IPS-18a (cell line): ENCODE measurements around the gene PEMT.

Experiments
- H3K27ac ChIP-seq: one replicate; pipeline ENCODE4 v1.5.1; 2013; ENCODE audit warnings: low read length
- H3K27me3 ChIP-seq: one replicate; pipeline ENCODE4 v1.6.1; 2013; ENCODE audit warnings: mild to moderate bottlenecking, low read length; ENCODE audit not compliant: control insufficient read depth, insufficient read depth
- H3K36me3 ChIP-seq: one replicate; pipeline ENCODE4 v1.6.1; 2013; ENCODE audit warnings: low read depth, low read length; ENCODE audit not compliant: control insufficient read depth
- H3K4me1 ChIP-seq: one replicate; pipeline ENCODE4 v1.6.1; 2013; ENCODE audit warnings: low read depth, low read length; ENCODE audit not compliant: control insufficient read depth
- H3K4me3 ChIP-seq: one replicate; pipeline ENCODE4 v1.5.1; 2013; ENCODE audit warnings: low read length
- H3K9ac ChIP-seq: one replicate; pipeline ENCODE4 v1.6.1; 2013; ENCODE audit warnings: mild to moderate bottlenecking, low read length, moderate library complexity
- H3K9me3 ChIP-seq: one replicate; pipeline ENCODE4 v1.6.1; 2013; ENCODE audit warnings: low read depth, low read length; ENCODE audit not compliant: control insufficient read depth

PEMT gene

DNA sequence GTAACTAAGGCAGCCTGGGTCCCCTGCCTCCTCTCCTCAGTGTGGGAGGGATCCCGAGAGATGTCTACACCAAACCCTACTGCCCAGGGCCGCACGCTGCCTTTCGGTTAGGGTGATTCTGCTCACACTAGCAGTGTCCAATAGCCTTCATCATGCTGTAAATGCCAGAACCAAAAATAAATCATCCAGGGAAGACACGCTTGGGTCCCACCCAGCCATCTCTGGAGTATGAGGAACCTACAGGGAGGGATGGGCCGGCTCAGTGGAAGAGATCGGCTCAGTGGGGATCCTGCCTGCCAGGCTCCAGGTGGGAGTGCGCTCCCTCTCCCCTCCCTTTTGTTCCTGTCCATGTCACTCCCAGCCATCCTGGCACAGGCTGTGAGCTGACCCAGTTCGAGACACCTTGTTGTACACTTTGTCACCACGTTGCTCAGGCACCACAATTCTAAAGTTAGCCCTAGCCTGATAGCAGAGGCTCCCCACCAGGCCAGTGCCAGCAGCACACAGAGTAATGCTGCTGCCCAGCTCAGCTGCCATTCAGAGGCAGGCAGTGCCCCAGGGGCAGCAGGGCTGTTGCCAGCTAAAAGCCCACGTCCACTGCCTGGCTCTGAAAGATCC lies 24.5 kb downstream of the PEMT start:
- no peak overlapping the region for H3K27ac ChIP-seq
- no peaks in the 10 kb centered on the region for H3K36me3 ChIP-seq
- H3K4me3 ChIP-seq = no peak overlapping the region
- H3K9me3 ChIP-seq = no peaks in the 10 kb centered on the region
- peaks cover 12% of the 10 kb centered on the region for H3K4me1 ChIP-seq
- H3K27me3 ChIP-seq = no peaks in the 10 kb centered on the region
- no peak overlapping the region for H3K9ac ChIP-seq

DNA sequence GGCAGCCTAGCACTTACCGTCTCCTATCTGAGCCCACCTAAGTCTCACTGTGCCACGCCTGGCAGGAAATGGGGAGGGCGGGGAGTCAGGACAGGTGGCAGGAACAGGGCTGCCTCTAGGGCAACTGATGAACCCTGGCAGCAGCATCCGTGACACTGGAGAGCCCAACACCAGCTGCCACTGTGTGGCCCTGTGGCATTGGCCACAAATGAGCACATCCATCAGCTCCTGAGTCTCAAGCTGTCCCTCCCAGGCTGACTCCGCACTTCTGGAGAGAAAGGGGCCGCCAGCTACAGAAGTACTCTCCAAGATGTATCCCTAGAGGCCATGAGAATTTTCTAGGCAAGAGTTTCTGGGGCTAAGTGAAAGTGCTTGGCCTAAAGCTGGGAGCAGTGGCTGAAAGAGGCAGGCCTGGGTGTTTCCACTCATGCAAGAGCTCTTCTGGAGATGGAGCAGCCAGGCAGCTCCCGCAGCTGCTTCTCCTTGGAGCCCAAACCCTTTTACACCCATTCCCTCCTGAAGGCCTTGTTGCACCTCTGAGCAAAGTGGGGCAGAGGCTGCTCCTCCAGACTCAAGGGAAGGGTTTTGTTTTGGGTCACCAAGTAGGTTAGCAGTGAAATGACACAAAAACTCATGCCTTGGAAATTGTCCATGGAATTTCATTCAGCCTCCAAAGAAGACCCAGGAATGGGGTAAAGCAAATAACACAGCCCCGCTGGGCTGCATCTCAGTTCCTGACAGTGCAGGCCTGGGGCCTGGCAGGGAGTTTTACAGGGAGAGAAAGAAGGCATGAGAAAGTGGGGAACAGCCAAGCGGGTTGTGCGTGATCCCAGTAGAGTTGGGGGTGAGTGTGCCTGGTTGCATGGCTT lies 25.8 kb downstream of the PEMT start:
- Histone ChIP-seq H3K9ac (no peak overlapping the region), H3K36me3 (no peaks in the 10 kb centered on the region), H3K27ac (no peak overlapping the region), H3K27me3 (no peaks in the 10 kb centered on the region), H3K9me3 (no peaks in the 10 kb centered on the region), H3K4me1 (peaks cover 12% of the 10 kb centered on the region), H3K4me3 (no peak overlapping the region)

DNA sequence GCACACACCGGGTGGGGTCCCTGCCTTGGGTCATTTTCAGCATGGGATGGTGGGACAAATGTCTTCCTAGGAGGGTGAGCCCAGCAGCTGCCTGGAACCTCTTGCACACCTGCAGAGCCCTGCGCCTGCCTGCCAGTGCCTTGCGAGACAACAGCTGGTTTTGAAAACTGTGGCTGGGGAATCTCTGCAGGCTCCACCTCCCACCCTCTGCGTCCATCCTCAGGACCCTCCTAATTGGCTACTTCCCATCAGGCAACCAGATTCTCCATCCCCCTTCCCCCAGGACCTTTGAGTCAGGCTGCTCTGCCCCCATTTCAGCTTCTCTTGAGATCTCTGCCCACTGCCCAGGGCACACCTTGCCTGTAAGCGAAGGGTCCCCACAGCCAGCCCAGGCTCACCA lies 26.6 kb downstream of the PEMT start:
- Histone ChIP-seq H3K9ac (no peak overlapping the region), H3K27ac (no peak overlapping the region), H3K36me3 (no peaks in the 10 kb centered on the region), H3K4me1 (peaks cover 12% of the 10 kb centered on the region), H3K9me3 (no peaks in the 10 kb centered on the region), H3K4me3 (no peak overlapping the region), H3K27me3 (no peaks in the 10 kb centered on the region)

DNA sequence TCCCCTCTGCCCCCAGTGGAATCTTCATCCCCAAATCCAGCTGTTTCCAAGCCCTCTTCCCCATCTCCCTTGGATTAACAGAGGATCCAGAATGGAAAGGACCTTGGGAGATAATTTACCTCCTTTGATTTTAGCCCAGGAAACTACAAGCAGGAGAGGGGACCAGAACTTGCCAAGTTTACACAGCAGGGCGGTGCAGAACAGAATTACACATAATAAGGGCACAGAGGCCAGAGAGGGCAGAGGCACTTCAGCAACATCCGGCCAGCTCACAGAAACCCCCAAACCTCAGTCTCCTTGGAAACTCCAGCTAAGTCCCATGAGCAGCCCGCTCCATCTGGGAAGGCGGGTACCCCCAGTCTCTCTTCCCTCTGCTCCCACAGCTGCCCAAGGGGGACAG lies 27.2 kb downstream of the PEMT start:
- no peaks in the 10 kb centered on the region for H3K9me3 ChIP-seq
- H3K27ac ChIP-seq = no peak overlapping the region
- H3K4me3 ChIP-seq = no peak overlapping the region
- H3K36me3 ChIP-seq = no peaks in the 10 kb centered on the region
- H3K9ac ChIP-seq = no peak overlapping the region
- H3K27me3 ChIP-seq = no peaks in the 10 kb centered on the region
- peaks cover 12% of the 10 kb centered on the region for H3K4me1 ChIP-seq

DNA sequence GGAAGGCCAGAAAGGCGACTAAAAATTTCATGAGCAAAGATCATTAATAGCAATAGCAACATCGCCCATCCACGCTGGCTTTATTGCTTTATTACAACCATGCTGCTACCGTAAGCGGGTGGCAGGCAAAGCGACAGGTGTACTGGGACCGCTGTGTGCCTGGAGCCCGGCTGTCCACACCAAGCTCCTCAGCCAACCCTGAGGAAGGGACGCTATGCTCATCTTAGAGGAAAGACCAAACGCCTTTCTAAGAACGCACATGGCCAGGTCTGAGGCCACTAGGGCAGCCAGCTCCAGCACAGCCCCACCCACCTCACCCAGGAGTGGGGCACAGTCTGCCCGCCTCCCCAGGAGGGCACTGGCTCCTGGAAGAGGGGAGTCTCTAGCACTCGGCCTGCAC lies 28.0 kb downstream of the PEMT start:
- no peak overlapping the region for H3K27ac ChIP-seq
- no peaks in the 10 kb centered on the region for H3K9me3 ChIP-seq
- H3K4me1 ChIP-seq = peaks cover 12% of the 10 kb centered on the region
- H3K36me3 ChIP-seq = no peaks in the 10 kb centered on the region
- no peak overlapping the region for H3K9ac ChIP-seq
- no peaks in the 10 kb centered on the region for H3K27me3 ChIP-seq
- H3K4me3 ChIP-seq = no peak overlapping the region

DNA sequence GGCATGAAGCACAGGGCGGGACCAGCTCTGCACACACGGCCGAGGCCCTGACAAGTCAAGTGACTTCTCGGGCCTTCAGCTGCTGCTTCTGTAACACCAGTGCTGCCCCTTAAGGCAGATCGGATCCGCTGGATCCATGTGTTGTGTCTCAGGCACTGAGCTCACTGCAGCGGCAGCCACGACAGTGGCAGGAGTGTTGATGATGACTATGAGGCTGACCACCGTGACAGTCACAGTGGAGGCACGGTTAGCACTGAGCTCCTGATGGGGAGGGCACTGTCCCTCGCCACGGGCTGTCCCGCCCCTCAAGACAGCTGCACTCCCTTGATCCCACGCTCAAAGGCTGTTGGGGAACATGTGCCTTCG lies 29.4 kb downstream of the PEMT start:
- no peak overlapping the region for H3K27ac ChIP-seq
- no peak overlapping the region for H3K9ac ChIP-seq
- no peaks in the 10 kb centered on the region for H3K27me3 ChIP-seq
- H3K4me3 ChIP-seq = no peak overlapping the region
- H3K36me3 ChIP-seq = no peaks in the 10 kb centered on the region
- H3K9me3 ChIP-seq = no peaks in the 10 kb centered on the region
- H3K4me1 ChIP-seq = peaks cover 12% of the 10 kb centered on the region

DNA sequence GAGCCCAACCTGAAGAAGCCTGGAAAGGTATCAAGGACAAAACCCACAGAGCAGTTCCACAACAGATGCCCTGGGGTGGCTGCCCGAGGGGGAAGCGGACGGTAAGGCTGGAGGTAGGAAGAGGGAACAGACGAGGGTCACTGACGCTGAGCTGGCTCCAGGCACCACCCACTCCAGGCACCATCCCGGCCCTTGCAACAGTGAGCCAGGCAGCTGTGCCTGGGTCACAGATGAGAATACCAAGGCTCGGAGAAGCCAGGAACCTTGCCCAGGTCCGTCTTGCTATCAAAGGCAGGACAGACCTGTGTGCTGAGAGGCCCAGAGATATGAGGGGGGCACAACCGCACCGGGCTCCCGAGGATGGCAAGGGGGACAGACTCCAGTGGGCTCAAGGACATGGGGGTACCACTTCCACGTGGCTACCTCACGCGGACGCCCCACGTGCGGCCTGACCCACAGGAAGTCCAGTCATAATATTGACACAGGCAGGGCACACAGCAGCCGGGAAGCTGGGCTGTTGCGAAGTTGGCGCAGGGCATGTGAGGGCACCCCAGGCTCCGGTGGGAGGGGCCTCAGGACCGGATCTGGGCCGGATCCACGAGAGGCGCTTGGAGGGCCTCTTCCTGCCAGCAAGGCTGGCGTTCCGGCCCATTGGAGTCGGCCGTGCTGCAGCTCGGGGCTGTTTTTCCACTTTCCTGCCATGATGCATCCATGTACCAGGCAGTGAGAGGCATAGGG lies 29.9 kb downstream of the PEMT start:
- Histone ChIP-seq H3K27ac (no peak overlapping the region), H3K36me3 (no peaks in the 10 kb centered on the region), H3K9me3 (no peaks in the 10 kb centered on the region), H3K27me3 (no peaks in the 10 kb centered on the region), H3K4me1 (peaks cover 12% of the 10 kb centered on the region), H3K9ac (no peak overlapping the region), H3K4me3 (no peak overlapping the region)

DNA sequence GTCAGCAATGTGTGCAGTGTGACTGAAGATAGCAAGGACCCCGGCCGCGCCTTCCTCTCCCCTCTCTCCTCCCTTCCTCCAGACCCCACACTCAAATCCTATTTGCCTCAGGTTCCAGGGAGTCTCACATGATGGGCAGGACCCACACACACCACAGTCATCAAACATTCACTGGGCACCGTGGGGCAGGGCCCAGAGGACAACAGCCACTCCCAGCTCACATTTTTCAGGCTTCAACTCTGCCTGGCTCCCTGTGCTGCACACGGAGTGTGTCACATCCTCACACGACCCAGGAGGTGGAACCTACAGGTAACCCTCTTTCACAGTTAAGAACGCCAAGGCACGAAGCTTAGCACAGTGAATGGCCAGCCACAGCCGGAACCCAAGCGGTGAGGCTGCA lies 30.5 kb downstream of the PEMT start:
- H3K9ac ChIP-seq = no peak overlapping the region
- H3K4me3 ChIP-seq = no peak overlapping the region
- H3K9me3 ChIP-seq = no peaks in the 10 kb centered on the region
- peaks cover 12% of the 10 kb centered on the region for H3K4me1 ChIP-seq
- H3K36me3 ChIP-seq = no peaks in the 10 kb centered on the region
- no peak overlapping the region for H3K27ac ChIP-seq
- no peaks in the 10 kb centered on the region for H3K27me3 ChIP-seq

DNA sequence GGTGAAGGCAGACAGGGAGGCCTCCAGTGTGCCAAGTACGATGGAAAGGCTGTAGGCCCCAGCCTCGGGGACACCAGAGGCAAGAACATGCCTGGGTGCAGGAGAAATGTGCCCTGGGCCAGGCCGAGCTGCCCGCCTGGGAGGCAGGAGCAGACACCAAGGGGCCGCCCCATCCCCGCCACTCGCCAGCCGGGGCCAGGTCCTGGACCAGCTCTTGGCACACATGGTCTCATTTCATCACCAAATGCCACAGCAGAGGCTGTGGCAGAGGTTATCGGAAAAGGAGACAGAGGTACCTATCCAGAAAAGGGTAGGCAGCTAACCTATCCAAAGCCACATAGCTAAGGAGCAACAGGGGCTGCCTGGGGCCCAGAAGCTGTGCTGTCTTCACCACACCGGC lies 31.3 kb downstream of the PEMT start:
- H3K9ac ChIP-seq = no peak overlapping the region
- H3K36me3 ChIP-seq = no peaks in the 10 kb centered on the region
- no peaks in the 10 kb centered on the region for H3K27me3 ChIP-seq
- no peaks in the 10 kb centered on the region for H3K9me3 ChIP-seq
- H3K4me1 ChIP-seq = peaks cover 10% of the 10 kb centered on the region
- H3K27ac ChIP-seq = no peak overlapping the region
- no peak overlapping the region for H3K4me3 ChIP-seq

DNA sequence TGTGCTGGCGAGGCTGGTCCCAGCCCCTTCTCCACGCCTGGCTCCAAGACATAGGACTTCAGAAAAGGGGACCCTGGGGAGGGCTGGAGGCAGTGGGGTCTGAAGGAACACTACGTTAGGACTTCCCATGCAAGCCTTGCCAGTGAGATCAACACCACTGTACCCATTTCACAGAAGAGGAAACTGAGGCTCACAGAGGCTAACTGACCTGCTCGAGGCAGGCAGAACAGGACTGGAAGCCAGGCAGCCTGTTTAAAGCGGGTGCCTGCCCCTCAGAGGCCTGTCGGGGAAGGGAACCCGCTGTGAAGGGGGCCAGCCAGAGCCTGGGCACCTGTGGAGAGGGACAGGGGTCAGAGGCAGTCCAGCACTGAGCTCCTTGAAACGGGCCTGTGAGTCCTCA lies 32.3 kb downstream of the PEMT start:
- no peak overlapping the region for H3K4me3 ChIP-seq
- no peaks in the 10 kb centered on the region for H3K27me3 ChIP-seq
- no peak overlapping the region for H3K9ac ChIP-seq
- H3K4me1 ChIP-seq = peaks cover under 1% of the 10 kb centered on the region
- H3K9me3 ChIP-seq = no peaks in the 10 kb centered on the region
- H3K36me3 ChIP-seq = no peaks in the 10 kb centered on the region
- no peak overlapping the region for H3K27ac ChIP-seq

DNA sequence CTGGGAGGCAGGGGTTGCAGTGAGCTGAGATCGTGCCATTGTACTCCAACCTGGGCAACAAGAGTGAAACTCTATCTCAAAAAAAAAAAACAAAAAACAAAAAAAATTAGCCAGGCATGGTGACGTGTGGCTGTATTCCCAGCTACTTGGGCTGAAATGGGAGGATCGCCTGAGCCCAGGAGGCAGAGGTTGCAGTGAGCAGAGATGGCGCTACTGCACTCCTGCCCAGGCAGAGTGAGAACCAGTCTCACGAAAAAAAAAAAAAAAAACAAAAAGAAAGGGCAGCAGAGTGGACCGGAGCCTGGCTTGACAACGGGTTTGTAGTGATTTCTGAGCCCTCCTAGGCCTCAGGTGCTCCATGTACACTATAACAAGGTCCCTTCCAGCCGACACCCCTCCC lies 33.1 kb downstream of the PEMT start:
- Histone ChIP-seq H3K27me3 (no peaks in the 10 kb centered on the region), H3K36me3 (no peaks in the 10 kb centered on the region), H3K9ac (no peak overlapping the region), H3K27ac (no peak overlapping the region), H3K4me3 (no peak overlapping the region), H3K4me1 (no peaks in the 10 kb centered on the region), H3K9me3 (no peaks in the 10 kb centered on the region)
